HepG2 (cell line): ENCODE measurements around the gene BBC3.
"Not testable (repeated sequence)": the region's sequence is repeated elsewhere in the genome, so short reads cannot be mapped to it uniquely, and the experiment has no call there.

Experiments
- DR1 ChIP-seq: sonication (generic); formaldehyde crosslinking; IDR thresholded peaks from 2 replicates; pipeline ENCODE4 v1.8.0; 2021; ENCODE audit warnings: mild to moderate bottlenecking, missing genetic modification reagents, inconsistent platforms
- EZH2 ChIP-seq: conservative IDR thresholded peaks from 2 replicates; pipeline ENCODE4 v1.6.1; 2012; ENCODE audit warnings: mild to moderate bottlenecking, low read depth, low read length, moderate library complexity
- HCFC1 ChIP-seq: fragments of 150-350 bp; IDR thresholded peaks from 2 replicates; pipeline ENCODE4 v1.6.1; 2014; ENCODE audit warnings: low read depth, low read length
- HOXA7 ChIP-seq: sonication (generic); formaldehyde crosslinking; IDR thresholded peaks from 2 replicates; pipeline ENCODE4 v1.8.1; 2022; ENCODE audit warnings: mild to moderate bottlenecking, missing genetic modification reagents, moderate library complexity
- SATB2 ChIP-seq: sonication (generic); formaldehyde crosslinking; IDR thresholded peaks from 2 replicates; pipeline ENCODE4 v1.5.0; 2020; ENCODE audit warnings: missing genetic modification reagents
- TBP ChIP-seq: sonication (generic); formaldehyde crosslinking; IDR thresholded peaks from 2 replicates; pipeline ENCODE4 v1.5.0; 2020; ENCODE audit warnings: missing genetic modification reagents
- ZNF232 ChIP-seq: sonication (generic); formaldehyde crosslinking; IDR thresholded peaks from 2 replicates; pipeline ENCODE4 v1.4.0; 2020; ENCODE audit warnings: missing genetic modification reagents, borderline replicate concordance
- ZNF569 ChIP-seq: sonication (generic); formaldehyde crosslinking; IDR thresholded peaks from 2 replicates; pipeline ENCODE4 v1.5.0; 2020; ENCODE audit warnings: mild to moderate bottlenecking, missing genetic modification reagents, moderate library complexity, borderline replicate concordance
- TF ChIP-seq, protein P1 (sequence below): sonication (generic); formaldehyde crosslinking; IDR thresholded peaks from 2 replicates; pipeline ENCODE4 v1.8.1; 2023; ENCODE audit warnings: missing genetic modification reagents, mild to moderate bottlenecking, borderline replicate concordance
- TF ChIP-seq, protein P2 (sequence below): sonication (generic); formaldehyde crosslinking; IDR thresholded peaks from 2 replicates; pipeline ENCODE4 v1.5.1; 2020; ENCODE audit warnings: missing genetic modification reagents, mild to moderate bottlenecking, borderline replicate concordance
- TF ChIP-seq, protein P3 (sequence below): sonication (generic); formaldehyde crosslinking; IDR thresholded peaks from 2 replicates; pipeline ENCODE4 v1.5.0; 2020; ENCODE audit warnings: mild to moderate bottlenecking, missing genetic modification reagents, moderate library complexity

DNA sequence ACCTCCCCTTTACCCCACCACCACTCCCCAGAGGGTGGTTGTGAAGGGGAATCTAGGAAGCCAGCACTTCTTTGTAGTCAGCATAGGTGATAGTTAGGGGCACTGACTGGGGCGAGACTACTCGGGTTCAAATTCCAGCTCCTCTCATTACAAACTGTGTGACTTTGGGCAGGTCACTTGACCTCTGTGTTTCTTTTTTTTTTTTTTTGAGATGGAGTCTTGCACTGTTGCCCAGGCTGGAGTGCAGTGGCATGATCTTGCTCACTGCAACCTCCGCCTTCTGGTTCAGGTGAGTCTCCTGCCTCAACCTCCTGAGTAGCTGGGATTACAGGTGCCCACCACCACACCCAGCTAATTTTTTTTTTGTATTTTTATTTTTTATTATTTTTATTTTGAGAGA lies 45.5 kb upstream of the BBC3 start:
- not testable (repeated sequence) for TF ChIP-seq ZNF569; DR1; ZNF232; EZH2; HCFC1; SATB2 (CRISPR knock-in tag); TBP (CRISPR knock-in tag); HOXA7 (CRISPR knock-in tag)
- TF ChIP-seq, protein P1, sequence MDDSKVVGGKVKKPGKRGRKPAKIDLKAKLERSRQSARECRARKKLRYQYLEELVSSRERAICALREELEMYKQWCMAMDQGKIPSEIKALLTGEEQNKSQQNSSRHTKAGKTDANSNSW (CRISPR knock-in tag), result not testable (repeated sequence)
- TF ChIP-seq, protein P2, sequence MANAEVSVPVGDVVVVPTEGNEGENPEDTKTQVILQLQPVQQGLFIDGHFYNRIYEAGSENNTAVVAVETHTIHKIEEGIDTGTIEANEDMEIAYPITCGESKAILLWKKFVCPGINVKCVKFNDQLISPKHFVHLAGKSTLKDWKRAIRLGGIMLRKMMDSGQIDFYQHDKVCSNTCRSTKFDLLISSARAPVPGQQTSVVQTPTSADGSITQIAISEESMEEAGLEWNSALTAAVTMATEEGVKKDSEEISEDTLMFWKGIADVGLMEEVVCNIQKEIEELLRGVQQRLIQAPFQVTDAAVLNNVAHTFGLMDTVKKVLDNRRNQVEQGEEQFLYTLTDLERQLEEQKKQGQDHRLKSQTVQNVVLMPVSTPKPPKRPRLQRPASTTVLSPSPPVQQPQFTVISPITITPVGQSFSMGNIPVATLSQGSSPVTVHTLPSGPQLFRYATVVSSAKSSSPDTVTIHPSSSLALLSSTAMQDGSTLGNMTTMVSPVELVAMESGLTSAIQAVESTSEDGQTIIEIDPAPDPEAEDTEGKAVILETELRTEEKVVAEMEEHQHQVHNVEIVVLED (CRISPR knock-in tag), result not testable (repeated sequence)
- TF ChIP-seq, protein P3, sequence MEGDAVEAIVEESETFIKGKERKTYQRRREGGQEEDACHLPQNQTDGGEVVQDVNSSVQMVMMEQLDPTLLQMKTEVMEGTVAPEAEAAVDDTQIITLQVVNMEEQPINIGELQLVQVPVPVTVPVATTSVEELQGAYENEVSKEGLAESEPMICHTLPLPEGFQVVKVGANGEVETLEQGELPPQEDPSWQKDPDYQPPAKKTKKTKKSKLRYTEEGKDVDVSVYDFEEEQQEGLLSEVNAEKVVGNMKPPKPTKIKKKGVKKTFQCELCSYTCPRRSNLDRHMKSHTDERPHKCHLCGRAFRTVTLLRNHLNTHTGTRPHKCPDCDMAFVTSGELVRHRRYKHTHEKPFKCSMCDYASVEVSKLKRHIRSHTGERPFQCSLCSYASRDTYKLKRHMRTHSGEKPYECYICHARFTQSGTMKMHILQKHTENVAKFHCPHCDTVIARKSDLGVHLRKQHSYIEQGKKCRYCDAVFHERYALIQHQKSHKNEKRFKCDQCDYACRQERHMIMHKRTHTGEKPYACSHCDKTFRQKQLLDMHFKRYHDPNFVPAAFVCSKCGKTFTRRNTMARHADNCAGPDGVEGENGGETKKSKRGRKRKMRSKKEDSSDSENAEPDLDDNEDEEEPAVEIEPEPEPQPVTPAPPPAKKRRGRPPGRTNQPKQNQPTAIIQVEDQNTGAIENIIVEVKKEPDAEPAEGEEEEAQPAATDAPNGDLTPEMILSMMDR (CRISPR knock-in tag), result not testable (repeated sequence)
